ENCODE results near the gene UBAC1.

The UBAC1 gene

DNA sequence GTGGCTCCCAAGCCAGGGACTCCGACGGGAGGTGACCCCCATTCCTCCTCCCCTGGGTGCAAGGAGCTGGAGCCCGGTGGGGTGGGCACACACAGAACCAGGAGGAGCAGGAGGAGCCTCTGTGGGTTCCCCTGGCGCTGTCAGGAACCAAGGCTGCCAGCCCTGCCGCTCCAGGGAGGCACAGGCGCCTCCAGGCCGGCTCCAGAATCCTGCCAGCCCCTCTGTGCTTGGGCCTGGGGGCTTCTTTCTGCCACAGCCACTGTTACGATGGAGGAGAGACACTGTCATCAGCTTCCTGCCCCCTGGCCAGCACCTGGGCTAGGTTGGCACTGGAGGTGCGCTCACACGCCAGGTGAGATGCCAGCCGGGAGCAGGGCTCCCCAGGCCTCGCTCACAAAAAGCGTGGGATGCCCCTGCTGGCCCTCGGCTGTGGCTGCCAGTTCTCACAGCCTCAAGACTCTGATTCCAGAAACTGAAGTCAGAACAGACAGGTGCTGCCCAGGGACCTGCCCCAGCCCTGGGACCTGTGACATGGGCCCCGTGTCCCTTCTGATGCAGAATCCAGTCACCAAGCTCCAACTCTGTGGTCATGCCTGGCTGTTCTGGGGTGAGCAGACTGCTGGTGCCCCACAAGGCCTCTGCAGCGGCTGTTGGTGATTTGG, 37.4 kb upstream of the UBAC1 start:
- TF ChIP-seq, protein P1, sequence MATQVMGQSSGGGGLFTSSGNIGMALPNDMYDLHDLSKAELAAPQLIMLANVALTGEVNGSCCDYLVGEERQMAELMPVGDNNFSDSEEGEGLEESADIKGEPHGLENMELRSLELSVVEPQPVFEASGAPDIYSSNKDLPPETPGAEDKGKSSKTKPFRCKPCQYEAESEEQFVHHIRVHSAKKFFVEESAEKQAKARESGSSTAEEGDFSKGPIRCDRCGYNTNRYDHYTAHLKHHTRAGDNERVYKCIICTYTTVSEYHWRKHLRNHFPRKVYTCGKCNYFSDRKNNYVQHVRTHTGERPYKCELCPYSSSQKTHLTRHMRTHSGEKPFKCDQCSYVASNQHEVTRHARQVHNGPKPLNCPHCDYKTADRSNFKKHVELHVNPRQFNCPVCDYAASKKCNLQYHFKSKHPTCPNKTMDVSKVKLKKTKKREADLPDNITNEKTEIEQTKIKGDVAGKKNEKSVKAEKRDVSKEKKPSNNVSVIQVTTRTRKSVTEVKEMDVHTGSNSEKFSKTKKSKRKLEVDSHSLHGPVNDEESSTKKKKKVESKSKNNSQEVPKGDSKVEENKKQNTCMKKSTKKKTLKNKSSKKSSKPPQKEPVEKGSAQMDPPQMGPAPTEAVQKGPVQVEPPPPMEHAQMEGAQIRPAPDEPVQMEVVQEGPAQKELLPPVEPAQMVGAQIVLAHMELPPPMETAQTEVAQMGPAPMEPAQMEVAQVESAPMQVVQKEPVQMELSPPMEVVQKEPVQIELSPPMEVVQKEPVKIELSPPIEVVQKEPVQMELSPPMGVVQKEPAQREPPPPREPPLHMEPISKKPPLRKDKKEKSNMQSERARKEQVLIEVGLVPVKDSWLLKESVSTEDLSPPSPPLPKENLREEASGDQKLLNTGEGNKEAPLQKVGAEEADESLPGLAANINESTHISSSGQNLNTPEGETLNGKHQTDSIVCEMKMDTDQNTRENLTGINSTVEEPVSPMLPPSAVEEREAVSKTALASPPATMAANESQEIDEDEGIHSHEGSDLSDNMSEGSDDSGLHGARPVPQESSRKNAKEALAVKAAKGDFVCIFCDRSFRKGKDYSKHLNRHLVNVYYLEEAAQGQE (IDR thresholded peaks at IDR 0.05; ENCODE audit: insufficient read depth in 1 of 2, low read depth in 2 of 2, low read length in 2 of 2): no peak
- TF ChIP-seq POLR2AphosphoS5 (IDR thresholded peaks at IDR 0.05; ENCODE audit: low read depth, low read length) (no peak), TAF1 (IDR thresholded peaks at IDR 0.05; ENCODE audit: borderline replicate concordance, insufficient read depth, low read length) (no peak), FOXP2 (optimal IDR thresholded peaks at IDR 0.05; ENCODE audit: borderline replicate concordance, extremely low read depth, extremely low read length, insufficient read depth) (no peak), SIN3A (IDR thresholded peaks at IDR 0.05; ENCODE audit: borderline replicate concordance, insufficient read depth, low read length) (no peak)

DNA sequence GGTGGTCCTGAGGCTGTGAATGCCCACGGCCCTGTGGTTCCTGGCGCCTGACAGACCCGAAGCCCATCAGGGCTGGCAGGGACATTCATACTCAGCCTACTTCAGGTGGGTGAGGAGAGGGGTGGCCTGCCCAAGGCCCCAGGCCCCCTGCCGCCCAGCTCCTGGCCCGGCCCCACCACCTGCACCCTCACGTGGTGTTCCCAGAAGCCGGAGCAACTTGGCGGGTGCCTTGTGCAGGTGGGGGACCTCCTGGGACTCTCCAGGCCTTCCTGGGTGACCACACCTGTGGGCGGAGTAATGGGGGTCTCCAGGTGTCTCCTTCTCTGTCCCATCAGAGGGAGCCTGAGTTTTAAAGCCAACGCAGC, 36.8 kb upstream of the UBAC1 start:
- TF ChIP-seq, protein P1 (IDR thresholded peaks at IDR 0.05; ENCODE audit: insufficient read depth in 1 of 2, low read depth in 2 of 2, low read length in 2 of 2): no peak
- TF ChIP-seq FOXP2 (optimal IDR thresholded peaks at IDR 0.05; ENCODE audit: borderline replicate concordance, extremely low read depth, extremely low read length, insufficient read depth) (no peak), SIN3A (IDR thresholded peaks at IDR 0.05; ENCODE audit: borderline replicate concordance, insufficient read depth, low read length) (no peak), TAF1 (IDR thresholded peaks at IDR 0.05; ENCODE audit: borderline replicate concordance, insufficient read depth, low read length) (no peak), POLR2AphosphoS5 (IDR thresholded peaks at IDR 0.05; ENCODE audit: low read depth, low read length) (no peak)

DNA sequence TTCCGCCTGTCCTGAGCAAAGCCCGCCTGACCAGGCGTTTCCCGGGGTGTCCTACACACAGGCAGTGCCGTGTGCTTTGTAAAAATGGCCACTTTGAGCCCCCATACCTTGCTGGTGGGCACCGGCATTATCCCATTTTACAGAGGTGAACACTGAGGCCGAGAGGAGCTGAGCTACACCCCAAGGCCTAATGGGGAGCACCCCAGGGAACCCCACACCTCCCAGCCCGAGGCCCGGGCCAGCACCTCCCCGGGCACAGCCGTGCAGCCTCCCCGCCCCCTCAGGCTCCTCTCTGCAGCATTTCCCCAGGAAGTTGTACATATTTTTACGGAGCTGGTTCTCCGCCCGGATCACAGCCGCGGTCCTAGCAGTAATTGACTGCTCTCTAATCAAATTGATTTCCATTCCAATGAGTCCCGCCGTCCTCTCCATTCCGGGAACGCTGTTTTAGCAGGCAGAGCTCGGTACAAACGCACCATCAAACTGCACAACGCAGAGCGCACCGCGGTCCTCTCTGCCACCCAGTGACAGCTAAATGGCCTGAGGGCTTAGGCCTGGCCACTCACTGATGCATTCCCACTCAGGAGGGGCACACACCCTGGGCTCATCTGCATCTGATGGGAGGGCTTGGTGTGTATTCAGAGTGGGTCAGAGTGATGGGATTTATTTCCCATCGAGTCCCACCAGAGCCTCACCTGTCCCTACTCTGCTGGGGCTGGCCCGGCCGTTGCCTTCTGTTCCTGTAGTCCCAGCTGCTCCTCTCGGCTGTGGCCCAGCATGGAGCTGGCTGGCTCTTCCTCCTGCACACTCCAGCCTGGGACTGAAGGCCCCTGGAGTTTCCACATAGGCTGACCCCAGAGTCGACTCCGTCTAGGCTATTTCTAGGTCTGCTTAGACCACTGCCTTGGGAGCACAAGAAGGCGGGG, 36.2 kb upstream of the UBAC1 start:
- TF ChIP-seq SIN3A (IDR thresholded peaks at IDR 0.05; ENCODE audit: borderline replicate concordance, insufficient read depth, low read length) (no peak), FOXP2 (optimal IDR thresholded peaks at IDR 0.05; ENCODE audit: borderline replicate concordance, extremely low read depth, extremely low read length, insufficient read depth) (no peak), TAF1 (IDR thresholded peaks at IDR 0.05; ENCODE audit: borderline replicate concordance, insufficient read depth, low read length) (no peak), POLR2AphosphoS5 (IDR thresholded peaks at IDR 0.05; ENCODE audit: low read depth, low read length) (no peak)
- TF ChIP-seq, protein P1 (IDR thresholded peaks at IDR 0.05; ENCODE audit: insufficient read depth in 1 of 2, low read depth in 2 of 2, low read length in 2 of 2): no peak

DNA sequence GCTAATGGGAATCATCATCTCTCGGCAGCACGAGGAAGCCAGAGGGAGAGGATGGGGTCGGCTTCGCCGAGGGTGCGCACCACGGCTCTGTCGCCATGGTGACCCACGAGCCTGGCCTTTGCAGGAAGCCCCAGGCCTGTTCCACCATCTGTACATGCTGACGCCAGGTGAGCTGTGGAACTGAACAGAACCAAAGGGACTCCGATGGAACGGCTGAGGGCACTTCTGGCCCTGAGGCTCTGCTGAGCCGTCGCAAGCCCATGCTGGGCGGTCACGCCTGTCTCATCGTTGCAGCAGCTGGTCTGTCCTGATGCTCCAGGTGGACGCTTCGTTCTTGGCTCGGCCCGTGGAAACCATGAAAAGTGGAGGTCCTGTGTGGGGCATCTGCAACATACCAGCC, 34.6 kb upstream of the UBAC1 start:
- TF ChIP-seq, protein P1 (IDR thresholded peaks at IDR 0.05; ENCODE audit: insufficient read depth in 1 of 2, low read depth in 2 of 2, low read length in 2 of 2): no peak
- TF ChIP-seq SIN3A (IDR thresholded peaks at IDR 0.05; ENCODE audit: borderline replicate concordance, insufficient read depth, low read length) (no peak), TAF1 (IDR thresholded peaks at IDR 0.05; ENCODE audit: borderline replicate concordance, insufficient read depth, low read length) (no peak), POLR2AphosphoS5 (IDR thresholded peaks at IDR 0.05; ENCODE audit: low read depth, low read length) (no peak), FOXP2 (optimal IDR thresholded peaks at IDR 0.05; ENCODE audit: borderline replicate concordance, extremely low read depth, extremely low read length, insufficient read depth) (no peak)

Data from PFSK-1 (cell line).